Superior temporal gyrus (tissue), 1 donor: Measurements from ENCODE around the gene SHISA4.

ENCODE experiments used
- DNase-seq: peaks from one replicate; pipeline ENCODE4 v3.0.0-alpha.2; 2016; ENCODE audit errors: extremely low spot score

Gene SHISA4

DNA sequence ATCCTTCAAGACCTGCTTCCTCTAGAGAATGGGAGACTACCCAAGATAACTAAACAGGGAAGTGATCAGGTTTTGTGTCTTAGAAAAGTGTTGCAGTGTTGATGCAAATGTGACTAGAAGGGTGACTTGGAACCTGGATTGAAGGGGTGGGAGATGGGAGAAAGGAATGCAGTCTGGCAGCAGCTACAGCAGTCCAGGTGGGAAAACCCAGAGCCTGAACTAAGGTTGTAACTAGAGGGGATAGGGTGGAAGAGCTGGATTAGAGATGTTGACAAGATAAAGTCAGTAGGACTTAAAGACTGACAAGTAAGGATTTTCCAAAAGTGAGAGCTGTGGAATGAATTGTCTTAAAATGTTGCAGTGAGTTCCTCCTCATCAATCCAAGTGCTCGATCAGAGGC lies 7.1 kb upstream of the SHISA4 start:
- DNase-seq, result no peak

DNA sequence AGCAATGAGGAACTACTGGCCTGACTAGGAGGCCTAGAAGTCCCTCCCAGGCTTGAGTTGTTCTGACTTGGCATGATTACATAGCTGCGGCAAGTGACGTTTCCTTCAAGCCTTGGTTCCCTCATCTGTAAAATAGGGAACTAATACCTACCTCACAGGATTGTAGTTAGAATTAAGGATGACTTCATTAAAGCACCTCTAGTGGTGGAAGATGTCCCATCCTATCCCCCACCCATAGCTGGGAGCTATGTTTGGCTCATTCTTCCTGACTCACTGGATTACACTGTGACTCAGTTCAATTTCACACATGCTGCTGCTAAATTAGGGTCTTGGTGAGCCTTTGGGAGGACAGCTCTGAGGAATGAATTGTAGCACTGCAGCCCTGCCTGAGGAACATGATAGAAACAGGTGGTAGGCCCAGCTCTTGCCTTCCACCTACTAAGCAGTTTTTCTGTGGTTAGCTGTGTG lies 6.0 kb upstream of the SHISA4 start:
- DNase-seq, result peak; percentile 78

DNA sequence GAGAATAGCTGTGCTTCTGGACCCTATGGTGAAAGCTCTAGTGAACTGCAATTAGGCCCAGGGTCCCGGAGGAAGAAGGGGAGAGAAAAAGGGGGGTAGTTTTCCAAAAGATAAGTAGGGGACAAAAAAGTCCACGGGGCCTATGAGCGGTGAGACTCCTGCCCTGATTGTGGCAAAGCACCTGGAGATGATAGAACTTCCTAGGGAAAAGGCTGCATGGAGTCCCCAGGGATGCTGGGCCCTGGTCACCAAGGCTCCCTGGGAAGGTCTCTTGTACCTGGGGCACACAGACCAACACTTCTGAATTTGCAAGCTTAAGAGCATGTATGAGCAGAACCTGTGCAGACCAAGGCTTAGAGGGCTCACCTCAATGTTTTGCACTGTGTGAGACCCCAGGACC lies 5.4 kb upstream of the SHISA4 start:
- no peak for DNase-seq

DNA sequence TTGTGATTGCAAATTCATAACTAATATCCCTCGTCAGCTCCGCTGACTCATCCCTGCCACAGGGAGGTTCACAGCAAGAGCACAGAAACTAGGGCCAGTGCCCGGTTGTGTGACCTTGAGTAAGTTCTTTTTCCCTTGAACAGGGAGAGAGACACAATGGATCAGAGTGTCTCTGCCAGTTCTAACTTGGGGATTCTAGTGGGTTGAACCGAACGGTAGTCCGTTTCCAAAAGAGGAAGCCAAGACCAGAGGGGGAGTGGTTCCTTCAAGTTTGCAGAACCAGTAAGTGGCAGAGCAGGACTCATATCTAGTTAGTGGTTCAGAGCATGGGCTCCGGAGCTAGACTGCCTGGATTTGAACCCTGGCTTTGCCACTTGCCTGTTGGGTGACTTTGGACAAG lies 4.9 kb upstream of the SHISA4 start:
- DNase-seq, result peak; percentile 36

DNA sequence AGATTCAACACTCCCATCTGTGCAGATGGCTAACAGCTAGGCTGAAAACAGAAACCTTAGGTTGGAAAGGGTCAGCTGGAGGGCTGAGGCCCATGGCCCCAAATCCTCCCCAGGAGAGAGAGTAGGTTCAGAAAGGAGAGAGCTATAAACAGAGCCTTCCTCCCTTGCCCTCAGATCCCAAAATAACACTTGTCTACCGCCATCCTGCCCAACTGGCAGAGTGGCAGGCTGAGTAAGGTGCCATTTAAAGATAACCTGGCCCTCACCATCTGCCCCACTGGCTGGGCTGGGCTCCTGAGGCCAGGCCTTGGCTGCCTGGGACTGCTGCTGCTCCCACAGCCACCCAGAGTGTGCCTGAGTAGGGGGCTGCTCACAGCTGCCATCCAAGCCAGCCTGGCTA lies 4.3 kb upstream of the SHISA4 start:
- no peak for DNase-seq

DNA sequence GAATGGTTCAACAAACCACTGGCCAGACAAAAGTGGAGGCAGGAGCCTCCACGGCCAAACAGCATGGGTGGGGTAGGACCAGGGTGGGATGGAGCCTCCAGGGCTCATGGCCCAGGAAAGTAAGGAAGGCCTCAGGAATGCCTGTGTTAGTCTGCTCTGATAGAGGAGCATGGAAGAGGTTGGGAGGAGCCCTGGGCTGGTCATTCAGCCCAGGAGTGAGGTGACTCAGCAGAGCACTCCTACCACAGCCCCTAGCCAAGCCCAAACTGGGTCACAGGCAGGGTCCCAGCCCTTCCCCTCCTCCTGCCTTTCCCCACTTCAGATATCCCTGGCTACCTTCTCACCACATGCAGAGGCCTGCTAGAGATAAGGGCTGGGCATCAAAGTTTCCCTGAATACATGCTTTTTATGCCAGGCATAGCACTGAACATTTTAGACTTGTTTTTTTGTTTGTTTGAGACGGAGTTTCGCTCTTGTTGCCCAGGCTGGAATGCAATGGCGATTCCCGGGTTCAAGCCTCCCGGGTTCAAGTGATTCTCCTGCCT lies 3.1 kb upstream of the SHISA4 start:
- DNase-seq, result no peak

DNA sequence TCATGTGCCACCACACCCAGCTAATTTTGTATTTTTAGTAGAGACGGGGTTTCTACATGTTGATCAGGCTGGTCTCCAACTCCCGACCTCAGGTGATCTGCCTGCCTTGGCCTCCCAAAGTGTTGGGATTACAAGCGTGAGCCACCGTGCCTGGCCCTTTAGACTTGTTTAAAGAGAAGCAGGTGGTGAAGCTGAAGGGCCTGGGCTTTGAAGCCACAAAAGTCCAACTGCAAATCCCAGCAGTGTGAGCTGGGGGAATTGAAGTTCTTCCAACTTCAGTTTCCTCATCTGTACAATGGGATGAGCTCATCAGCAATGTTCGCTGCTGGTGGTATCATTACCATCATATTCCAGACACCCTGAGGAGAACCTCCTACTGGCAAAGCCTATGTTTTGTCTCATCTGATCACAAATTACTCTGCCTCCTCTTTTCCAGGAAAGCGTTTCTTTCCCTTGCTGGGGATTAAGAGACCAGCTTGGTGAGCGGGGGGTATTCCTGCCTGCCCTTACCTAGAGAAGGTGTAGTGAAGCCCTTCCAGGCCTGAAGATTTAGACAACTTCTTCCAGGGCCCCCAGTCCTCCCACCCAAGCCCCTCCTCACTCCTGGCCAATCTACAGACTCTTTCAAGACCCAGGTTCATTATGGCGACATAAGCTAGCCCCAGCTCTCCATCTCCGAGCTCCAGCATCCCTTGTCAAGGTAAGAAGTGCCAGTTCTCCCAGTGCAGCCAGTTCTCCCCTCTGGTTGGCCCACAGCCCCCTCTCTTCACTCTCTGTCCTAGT lies 2.4 kb upstream of the SHISA4 start:
- DNase-seq, result no peak

DNA sequence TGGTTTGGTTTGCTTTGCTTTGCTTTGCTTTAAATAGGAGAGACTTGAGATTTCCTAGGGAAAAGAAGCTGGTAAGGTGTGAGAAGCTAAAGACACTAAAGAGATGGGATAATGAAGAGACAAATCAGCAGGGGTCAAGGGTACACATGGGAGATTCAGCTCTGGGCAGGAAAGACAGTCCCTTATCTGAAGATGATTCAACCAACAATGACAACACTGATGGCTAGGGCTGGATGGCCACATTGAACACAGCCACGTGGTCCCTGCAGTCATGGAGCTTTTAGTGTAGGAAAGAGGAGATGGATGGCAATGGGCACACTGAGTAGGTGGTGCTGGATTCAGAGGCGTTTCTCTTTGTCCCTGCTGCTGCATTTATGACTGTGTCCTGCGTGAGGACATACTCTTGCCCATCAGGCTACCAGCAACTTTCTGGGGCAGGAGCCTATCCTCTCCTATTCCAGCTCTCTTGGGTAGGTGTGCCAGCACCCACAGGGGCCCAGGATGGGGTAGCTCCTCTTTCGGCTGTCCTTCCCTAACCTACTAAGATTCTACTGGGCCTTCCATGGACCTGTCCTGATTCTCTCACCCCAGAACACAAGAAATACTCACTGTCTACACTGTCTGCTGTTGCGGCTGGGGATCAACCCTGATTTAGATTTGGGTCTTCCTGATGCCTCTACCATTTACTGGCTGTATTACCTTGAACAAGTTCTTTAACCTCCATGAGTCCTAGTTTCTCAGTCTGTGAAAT lies 1.4 kb upstream of the SHISA4 start:
- DNase-seq, result peak; percentile 76

DNA sequence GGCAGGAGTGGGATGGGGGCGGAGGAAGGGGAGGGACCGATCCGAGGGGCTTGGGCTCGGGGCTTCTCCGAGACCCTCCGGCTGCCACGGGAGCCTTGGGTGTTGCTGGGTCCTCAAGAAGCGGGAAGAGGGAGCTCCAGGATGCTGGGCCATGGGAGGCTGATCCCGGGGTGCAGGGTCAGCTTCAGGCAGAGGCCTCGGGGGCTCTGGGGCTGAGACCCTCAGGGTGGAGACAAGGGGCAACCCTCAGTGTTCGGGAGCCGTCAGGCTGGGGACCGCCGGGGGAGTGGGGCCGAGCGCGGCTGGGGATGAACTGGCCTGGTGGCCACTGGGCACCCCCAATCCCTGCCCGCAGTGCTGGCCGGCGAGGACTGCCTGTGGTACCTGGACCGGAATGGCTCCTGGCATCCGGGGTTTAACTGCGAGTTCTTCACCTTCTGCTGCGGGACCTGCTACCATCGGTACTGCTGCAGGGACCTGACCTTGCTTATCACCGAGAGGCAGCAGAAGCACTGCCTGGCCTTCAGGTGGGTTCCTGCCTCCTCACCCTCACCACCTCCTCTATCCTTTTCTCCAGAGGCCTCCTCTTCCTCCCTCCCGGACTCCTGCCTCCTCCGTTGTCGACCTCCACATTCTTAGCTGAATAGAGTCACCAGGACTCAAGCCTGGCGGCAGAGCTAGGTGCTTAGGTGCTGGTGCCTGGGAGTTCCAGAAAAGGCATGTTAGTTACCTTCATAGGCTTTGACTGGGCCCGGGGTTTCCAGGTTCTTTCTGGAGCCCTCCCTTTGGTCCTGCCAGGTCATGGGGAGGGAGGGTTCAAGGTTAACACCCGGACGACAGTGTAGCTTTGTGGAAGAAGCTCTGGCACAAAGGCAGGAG lies 631 bp downstream of the SHISA4 start:
- peak; percentile 24 for DNase-seq

DNA sequence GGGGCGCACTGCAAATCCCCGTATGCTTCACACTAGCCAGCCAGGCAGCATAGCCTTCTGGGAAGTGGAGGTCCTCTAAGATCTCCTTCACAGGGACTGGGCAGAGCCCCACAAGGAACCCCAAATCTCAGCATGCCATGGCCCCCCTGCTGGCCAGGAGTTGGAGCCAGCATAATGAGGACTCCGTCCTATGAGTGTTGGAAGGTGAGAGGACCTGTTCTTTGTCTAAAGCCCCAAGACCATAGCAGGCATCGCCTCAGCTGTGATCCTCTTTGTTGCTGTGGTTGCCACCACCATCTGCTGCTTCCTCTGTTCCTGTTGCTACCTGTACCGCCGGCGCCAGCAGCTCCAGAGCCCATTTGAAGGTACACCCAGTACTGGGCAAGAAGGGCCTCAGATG lies 1.5 kb downstream of the SHISA4 start:
- no peak for DNase-seq

DNA sequence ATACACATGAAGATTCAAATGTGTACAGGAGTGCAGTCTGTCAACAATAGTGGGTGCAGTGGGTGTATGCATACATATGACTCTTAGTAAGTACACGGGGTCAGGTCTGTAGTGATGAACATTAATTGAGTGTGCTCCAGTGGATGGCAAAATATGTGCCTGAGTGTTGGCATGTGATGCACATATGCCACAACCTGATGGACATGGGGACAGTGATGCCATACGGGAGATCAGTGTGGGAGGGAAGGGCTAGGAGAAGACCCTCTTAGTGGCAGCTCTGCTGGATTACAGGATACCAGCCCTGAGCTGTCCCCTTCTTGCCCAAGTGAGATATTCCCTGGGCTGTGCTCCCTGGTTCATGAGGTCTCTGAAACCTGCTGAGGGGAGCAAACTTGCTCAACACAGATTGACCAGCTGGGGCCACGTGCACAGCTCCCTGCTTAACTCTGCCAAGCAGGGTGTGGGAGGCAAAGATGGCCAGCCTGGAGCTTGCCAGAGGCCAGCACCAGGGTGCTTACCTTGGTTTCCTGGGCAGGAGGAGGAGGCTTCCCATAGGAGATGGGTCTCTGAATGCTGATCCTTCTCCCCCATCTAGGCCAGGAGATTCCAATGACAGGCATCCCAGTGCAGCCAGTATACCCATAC lies 2.2 kb downstream of the SHISA4 start:
- no peak for DNase-seq

DNA sequence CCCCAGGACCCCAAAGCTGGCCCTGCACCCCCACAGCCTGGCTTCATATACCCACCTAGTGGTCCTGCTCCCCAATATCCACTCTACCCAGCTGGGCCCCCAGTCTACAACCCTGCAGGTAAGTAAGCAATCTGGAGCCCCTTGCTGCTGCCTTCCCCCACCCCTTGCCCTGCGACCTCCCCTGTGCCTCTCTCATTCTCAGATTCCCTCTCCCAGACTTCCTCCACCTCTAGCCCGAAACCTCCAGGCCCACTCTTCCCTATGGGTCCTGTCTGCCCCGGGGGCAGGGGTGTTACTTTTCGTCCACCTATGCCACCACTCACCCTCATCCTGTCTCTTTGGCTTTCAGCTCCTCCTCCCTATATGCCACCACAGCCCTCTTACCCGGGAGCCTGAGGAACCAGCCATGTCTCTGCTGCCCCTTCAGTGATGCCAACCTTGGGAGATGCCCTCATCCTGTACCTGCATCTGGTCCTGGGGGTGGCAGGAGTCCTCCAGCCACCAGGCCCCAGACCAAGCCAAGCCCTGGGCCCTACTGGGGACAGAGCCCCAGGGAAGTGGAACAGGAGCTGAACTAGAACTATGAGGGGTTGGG lies 2.9 kb downstream of the SHISA4 start:
- DNase-seq, result no peak

DNA sequence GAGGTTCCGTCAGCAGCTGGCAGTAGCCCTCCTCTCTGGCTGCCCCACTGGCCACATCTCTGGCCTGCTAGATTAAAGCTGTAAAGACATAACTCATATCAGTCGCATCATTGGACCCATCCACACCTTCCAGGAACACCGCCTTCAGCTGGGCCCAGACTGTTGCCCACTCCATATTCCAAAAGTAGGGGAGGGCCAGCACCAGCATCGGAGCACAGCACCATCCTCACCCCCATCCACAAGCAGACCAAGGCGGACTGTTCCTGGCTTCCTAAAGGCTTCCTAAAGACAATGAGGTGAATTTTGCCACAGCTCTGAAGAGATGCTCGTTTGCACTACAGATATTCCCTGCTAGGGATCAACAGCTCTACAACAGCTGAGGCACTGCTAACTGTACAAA lies 3.5 kb downstream of the SHISA4 start:
- DNase-seq, result no peak

DNA sequence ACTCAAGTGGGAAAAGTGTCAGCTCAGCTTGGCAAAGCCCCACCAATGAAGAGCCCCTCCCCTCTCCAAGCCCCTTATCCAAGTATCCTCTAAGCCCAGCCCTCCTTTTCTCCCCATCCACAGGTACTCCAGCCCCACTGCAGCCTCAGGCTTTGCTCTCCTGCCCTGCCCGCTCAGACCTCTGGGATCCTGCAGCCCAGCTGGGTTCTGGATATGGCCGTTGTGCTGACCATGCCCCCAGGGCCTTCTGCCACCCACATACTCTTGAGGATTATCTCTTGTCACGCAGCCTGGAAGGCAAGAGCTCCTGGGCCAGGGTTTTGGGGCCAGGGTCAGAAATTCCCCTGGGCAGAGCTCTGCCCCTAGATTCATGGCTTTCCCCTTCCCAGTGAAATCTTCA lies 4.7 kb downstream of the SHISA4 start:
- no peak for DNase-seq

DNA sequence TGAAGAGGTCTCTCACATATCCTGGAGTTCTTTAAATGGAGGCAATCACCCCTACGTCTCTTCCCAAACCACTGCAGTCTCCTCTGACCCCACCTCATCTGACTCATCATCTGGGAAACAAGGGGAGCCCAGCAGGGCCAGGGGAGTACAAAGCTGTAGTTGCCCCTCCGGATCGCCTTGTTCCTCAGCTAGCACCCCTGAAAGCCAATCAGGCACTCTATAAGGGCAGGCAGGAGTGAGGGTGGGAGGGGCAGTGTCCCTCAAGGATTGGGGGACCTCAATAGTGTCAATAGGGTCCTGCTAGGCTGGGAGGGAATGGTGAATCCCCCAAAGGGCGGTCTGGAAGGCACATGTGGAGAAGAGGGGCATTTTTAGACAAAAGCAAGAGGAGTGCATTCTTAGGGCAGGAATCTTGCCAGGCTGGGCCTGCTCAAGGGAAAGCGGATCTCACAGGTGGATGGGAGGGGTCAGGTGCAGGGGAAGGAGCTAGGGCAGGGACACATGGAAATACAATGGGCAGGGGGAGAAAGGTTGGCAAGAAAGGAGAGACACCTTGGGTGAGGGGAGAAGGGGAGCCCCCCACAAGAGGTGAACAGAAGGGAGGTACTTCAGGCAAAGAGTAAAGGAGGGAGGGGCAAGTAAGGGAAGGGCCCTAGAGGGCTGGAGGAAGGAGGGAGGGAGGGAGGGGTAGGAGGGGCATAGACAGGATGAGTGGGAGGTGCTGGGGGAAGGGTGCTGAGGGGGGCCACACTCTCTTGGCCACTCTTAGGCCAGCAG lies 5.8 kb downstream of the SHISA4 start:
- DNase-seq, result no peak

DNA sequence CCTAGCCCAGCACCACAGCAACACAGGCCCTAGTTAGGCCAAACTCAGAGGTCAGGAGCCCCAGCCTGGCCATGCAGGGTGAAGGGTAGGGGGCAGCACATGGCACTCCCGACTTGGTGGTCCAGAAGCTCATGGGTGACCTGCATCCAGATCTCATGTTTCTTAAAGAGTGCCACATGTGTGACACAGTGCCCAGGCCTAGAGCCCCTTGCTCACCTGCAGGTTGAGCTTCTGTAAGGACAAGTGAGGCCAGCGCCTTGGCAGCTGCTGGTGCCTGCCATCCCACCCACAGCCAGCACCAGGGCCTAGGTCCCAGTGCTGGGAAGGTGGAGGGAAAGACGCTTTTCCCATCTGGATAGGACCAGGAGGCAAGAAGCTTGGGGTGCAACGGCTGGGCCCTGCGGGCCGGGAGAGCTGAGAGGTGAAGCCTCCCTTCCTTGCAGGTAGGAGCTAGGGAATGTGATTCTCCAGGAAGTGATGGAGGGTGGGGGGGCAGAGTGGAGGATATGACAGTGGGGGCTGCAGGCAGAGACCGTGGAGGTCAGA lies 6.5 kb downstream of the SHISA4 start:
- no peak for DNase-seq

DNA sequence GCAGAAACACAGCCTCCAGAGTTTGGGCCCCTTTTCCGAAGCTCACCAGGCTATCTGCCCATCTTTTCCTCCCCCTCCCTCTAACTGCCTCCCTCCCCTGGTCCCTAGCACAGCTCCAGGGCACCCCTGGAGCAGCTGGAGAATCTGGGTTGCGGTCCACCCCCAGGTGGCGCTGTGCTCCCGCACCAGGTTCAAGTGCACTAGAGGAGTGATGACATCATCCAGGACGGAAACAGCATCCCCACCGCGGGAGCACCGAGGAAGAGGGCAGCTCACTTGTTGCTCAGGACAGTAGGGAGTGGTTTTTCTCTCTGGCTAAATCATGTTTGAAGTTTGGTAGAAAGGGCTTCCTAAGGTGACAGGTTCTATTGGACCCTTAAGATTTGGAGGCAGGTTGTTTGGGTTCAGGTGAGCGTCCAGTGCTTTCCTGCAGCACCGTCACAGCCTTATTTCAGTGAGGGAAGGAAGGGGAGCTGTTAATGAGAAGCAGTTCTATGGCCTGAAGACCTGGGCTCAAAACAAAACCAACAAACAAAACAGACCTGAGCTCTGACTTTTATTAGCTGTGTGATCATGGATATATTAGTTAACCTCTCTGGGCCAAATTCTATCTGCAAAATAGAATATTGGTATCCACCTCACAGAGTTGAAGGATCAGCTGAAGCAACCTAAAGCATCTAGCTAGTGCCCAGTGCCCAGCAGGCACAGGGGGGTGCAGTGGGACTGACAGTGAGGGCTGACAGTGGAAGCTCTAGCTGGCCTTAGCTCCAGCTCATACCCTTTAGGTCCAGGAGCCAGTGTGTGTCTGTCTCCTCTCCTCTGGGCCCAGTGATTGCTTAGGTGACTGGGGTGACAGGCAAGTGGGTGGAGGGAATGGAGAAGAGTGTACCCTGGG lies 7.5 kb downstream of the SHISA4 start:
- DNase-seq, result peak; percentile 87

DNA sequence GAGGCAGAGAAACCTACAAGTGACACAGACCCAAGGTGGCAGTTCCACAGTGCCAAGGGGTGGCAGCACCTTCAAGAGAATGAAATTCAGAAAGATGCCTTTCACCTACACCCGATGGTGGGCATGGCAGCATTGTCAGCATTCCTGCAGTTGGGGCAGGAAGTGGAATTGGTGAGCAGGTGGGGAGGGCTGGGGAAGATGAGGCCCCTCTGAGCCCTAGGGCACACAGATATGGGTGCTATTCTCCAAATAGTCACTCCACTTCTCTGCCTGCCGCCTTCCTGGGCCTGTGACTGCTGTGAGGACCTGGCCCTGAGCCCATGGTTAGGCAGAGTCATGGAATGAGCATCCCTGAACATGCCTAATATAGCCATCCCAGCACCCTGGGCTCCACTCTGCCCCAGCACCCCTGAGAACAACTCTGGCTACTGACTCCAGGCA lies 8.3 kb downstream of the SHISA4 start:
- no peak for DNase-seq
